Activated CD4-positive, CD25-positive, alpha-beta regulatory T cell treated with anti-CD3 and anti-CD28 coated beads, Interleukin-2, amount 50 U/mL, for 24 hours (primary cell): ENCODE data around the gene PPP1R3E.
"Not testable (repeated sequence)": the region's sequence is repeated elsewhere in the genome, so short reads cannot be mapped to it uniquely, and the experiment has no call there.

Experiments
- ATAC-seq, 2 donors: fragments of 150-1000 bp; cut with Tn5 transposase; one replicate each; pipeline ENCODE4 v1.10.0; 2021; ENCODE audit warnings: mild to moderate bottlenecking in 1 of 2, moderate library complexity in 1 of 2

The PPP1R3E gene

GRCh38 chr14:23302290-23303225, at the start of gene PPP1R3E:
Gene PPP1R3E (minus strand): TSS chr14:23302859. CDS start chr14:23302576, 283 bp downstream.
- ATAC-seq: peak; percentile 33 to 37

GRCh38 chr14:23351681-23352505, 49.2 kb upstream of the PPP1R3E start:
- ATAC-seq: no peak

GRCh38 chr14:23349156-23349845, 46.6 kb upstream of the PPP1R3E start:
- no peak for ATAC-seq

GRCh38 chr14:23348297-23348655, 45.6 kb upstream of the PPP1R3E start:
- no peak for ATAC-seq

DNA sequence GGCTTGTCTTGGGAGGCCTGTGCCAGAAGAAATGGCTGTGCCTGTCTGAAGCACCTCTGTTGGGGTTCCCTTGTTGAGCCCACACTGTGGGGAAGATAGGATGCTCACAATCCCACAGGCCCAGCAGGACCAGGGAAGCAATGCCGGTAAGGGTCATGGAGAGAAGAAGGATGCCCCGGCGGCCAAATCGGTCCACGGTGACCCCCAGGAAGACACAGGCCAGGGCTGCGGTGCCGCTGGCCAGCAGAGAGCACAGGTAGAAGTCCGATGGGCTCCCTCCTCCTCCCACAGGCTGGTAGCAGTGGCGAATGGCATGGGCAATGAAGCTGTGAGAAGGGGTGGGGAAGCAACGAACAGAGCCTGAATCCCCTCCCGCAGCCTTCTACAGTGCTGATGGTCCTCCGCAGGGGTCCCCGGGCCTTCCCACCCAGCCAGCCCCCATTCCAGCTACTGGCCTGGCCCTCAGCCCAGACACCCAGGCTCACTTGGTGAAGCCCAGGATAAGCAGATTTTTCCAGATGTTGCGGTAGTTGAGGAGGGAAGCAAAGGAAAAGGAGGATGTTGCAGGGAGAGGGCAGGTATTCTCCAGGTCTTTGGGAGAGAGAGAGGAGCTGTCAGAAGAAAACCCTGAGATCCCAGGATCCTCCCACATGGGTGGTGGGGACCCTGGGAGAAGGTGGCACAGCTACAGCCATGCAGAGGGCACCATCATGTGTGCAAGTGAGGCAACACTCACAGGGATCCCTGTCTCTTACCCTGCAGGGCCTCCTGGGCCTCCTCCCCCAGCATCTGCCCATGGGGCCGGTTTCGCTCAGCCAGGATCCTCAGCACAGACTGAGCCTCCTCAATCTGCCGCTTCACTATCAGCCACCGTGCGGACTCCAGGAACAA, 45.0 kb upstream of the PPP1R3E start:
- no peak for ATAC-seq

GRCh38 chr14:23346693-23347405, 44.2 kb upstream of the PPP1R3E start:
- ATAC-seq: no peak

DNA sequence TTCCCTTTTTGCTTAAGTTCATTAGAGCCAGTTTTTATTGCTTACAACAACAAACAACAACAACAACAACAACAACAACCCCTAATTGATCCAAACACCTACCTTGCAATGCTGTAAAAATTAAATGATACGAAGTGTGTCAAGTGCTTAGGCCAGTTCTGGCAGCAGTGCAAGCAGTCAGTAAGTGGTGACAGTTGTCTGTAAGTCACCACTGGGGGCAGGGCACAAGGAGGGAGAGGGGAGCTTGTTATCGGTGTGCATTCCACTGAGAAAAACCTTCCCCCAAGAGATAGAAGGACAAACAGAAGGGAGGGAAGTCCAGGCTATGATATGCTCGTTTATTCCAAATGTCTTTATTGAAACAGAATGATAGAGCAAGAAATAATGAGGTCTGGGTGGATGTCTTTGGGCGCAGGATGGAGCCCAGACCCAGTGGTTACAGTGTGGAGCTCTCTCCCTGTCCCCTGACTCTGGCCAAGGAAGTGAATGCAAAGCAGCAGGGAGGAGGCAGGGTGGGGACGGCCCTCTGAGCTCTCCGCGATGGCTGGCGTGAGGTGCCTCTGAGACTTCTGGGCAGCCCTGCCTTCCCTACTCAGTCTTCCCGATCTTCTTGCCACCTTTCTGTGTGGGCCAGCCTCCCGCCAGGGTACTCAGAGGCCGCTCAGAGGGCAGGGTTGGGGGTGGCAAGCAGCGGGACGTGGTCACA, 43.5 kb upstream of the PPP1R3E start:
- no peak for ATAC-seq

- no peak for ATAC-seq
Observed at GRCh38 chr14:23344481-23344880, 41.8 kb upstream of the PPP1R3E start.

- ATAC-seq: no peak
Observed at GRCh38 chr14:23339506-23340268, 37.0 kb upstream of the PPP1R3E start.

GRCh38 chr14:23335623-23336022, 33.0 kb upstream of the PPP1R3E start:
- ATAC-seq: no peak

DNA sequence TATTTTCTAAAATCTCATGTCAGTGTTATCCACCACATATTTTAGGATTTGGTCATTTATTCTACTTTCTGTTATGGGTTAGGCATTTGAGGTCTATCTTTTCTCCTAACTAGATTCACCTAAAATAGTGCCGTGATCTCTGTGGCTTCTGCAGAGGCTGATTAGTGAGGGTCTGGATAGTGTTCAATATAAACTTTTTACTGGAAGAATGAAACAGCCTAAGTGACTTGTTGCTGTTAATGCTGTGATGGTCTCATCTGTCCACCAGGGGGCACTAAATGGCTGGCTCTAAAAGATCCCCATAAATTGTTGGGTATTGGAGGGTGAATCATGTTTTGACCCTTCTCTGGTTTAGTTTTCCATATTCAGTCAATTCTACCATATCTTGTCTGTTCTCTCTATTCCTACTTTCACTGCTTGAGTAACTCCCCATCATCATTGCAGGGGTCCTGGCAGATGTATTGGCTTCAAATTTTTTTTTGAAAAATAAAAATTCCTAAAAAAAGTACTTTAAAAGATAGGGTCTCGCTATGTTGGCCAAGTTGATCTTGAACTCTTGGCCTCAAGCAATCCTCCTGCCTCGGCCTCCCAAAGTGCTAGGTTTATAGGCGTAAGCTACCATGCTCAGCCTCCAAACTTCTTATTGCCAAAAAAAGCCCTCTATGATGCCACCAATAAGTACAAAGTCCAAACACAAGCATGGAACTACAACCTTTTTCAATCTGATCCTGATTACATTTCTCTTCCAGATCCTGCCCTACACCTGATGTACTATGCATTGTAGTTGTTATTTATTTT, 25.5 kb upstream of the PPP1R3E start:
- ATAC-seq: peak; percentile 51 to 65

- no peak for ATAC-seq
Observed at GRCh38 chr14:23326491-23327332, 24.1 kb upstream of the PPP1R3E start.

DNA sequence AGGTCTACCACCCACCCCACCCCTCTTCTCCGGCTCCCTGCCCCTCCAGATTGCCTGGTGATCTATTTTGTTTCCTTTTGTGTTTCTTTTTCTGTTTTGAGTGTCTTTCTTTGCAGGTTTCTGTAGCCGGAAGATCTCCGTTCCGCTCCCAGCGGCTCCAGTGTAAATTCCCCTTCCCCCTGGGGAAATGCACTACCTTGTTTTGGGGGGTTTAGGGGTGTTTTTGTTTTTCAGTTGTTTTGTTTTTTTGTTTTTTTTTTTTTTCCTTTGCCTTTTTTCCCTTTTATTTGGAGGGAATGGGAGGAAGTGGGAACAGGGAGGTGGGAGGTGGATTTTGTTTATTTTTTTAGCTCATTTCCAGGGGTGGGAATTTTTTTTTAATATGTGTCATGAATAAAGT, 23.1 kb upstream of the PPP1R3E start:
- ATAC-seq: not testable (repeated sequence)

DNA sequence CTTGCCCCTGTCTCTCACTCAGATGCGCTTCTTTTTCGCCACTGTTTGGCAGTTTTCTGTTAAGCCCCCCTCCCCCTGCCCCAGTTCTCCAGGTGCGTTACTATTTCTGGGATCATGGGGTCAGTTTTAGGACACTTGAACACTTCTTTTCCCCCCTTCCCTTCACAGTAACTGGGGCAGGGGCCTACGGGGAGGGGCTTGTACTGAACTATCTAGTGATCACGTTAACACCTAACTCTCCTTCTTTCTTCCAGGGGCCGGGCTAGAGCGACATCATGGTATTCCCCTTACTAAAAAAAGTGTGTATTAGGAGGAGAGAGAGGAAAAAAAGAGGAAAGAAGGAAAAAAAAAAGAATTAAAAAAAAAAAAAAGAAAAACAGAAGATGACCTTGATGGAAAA, 22.3 kb upstream of the PPP1R3E start:
- ATAC-seq: no peak

DNA sequence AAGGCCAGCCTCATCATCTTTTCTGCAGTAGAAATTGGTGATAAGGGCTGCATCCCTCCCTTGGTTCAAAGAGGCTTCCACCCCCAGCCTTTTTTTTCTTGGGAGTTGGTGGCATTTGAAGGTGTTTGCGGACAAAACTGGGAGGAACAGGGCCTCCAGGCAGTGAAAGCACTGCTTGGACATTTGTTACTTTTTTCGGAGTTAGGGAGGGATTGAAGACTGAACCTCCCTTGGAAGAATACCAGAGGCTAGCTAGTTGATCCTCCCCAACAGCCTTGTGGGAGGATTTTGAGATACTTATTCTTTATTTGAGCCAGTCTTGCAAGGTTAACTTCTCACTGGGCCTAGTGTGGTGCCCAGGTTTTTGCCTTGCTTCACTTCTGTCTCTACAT, 21.8 kb upstream of the PPP1R3E start:
- no peak for ATAC-seq

DNA sequence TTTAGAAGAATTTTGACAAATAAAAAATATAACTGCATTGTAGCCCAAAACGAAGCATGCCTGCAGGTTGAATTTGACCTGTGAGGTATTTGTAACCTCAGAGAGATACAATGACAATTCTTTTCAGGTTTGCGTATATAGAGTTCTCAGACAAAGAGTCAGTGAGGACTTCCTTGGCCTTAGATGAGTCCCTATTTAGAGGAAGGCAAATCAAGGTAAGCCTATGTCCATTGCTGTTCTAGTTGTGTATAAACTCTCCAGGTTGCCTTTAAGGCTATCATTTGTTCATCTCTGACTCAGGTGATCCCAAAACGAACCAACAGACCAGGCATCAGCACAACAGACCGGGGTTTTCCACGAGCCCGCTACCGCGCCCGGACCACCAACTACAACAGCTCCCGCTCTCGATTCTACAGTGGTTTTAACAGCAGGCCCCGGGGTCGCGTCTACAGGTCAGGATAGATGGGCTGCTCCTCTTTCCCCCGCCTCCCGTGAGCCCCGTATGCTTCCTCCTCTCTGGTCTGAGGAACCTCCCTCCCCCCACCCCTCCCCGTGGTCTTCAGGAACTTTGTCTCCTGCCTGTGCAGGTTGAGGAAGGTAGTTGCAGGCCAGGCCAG, 21.3 kb upstream of the PPP1R3E start:
- ATAC-seq: no peak
